ENCODE results near the gene RANBP1.

RANBP1 gene

GRCh38 chr22:20149257-20150250 is 33.6 kb downstream of the RANBP1 start:
- Mint-ChIP-seq H3K36me3 (ENCODE audit: low read depth) (no peaks in the 10 kb centered on the region), H3K27ac (no peak overlapping the region), H3K4me3 (no peak overlapping the region), H3K4me1 (peaks cover 5% of the 10 kb centered on the region), H3K27me3 (ENCODE audit: low read depth) (no peaks in the 10 kb centered on the region), H3K9me3 (no peaks in the 10 kb centered on the region)
- TF ChIP-seq CTCF (IDR thresholded peaks at IDR 0.05; ENCODE audit: unreplicated experiment in 3 of 3), result no peak

- H3K36me3 Mint-ChIP-seq (ENCODE audit: low read depth), result no peaks in the 10 kb centered on the region
- H3K4me3 Mint-ChIP-seq, result no peak within 1 kb of the TSS
- H3K9me3 Mint-ChIP-seq, result no peaks in the 10 kb centered on the region
- no peaks in the 10 kb centered on the region for H3K27me3 Mint-ChIP-seq (ENCODE audit: low read depth)
- TF ChIP-seq CTCF (IDR thresholded peaks at IDR 0.05; ENCODE audit: unreplicated experiment in 3 of 3), result no peak
- no peak within 1 kb of the TSS for H3K27ac Mint-ChIP-seq
- peaks cover 5% of the 10 kb centered on the region for H3K4me1 Mint-ChIP-seq
Observed at GRCh38 chr22:20150381-20151275, 34.7 kb downstream of the RANBP1 start, which contains the start of gene CCDC188. Gene CCDC188, minus strand, starts transcription at chr22:20151055. Its CDS starts 69 bp downstream, at chr22:20150986.

- H3K9me3 Mint-ChIP-seq, result no peaks in the 10 kb centered on the region
- no peaks in the 10 kb centered on the region for H3K27me3 Mint-ChIP-seq (ENCODE audit: low read depth)
- no peak for TF ChIP-seq CTCF (IDR thresholded peaks at IDR 0.05; ENCODE audit: unreplicated experiment in 3 of 3)
- no peak overlapping the region for H3K27ac Mint-ChIP-seq
- H3K4me1 Mint-ChIP-seq, result peaks cover 5% of the 10 kb centered on the region
- no peak overlapping the region for H3K4me3 Mint-ChIP-seq
- H3K36me3 Mint-ChIP-seq (ENCODE audit: low read depth), result no peaks in the 10 kb centered on the region
Observed at GRCh38 chr22:20151276-20151588, 35.3 kb downstream of the RANBP1 start.

- Mint-ChIP-seq H3K9me3 (no peaks in the 10 kb centered on the region), H3K36me3 (ENCODE audit: low read depth) (no peaks in the 10 kb centered on the region), H3K4me1 (no peaks in the 10 kb centered on the region), H3K4me3 (no peak overlapping the region), H3K27me3 (ENCODE audit: low read depth) (peaks cover 4% of the 10 kb centered on the region), H3K27ac (no peak overlapping the region)
- no peak for TF ChIP-seq CTCF (IDR thresholded peaks at IDR 0.05; ENCODE audit: unreplicated experiment in 3 of 3)
Observed at GRCh38 chr22:20152464-20152890, 36.6 kb downstream of the RANBP1 start.

GRCh38 chr22:20153945-20154344 is 38.0 kb downstream of the RANBP1 start:
- Mint-ChIP-seq H3K4me1 (no peaks in the 10 kb centered on the region), H3K27ac (no peak overlapping the region), H3K4me3 (no peak overlapping the region), H3K9me3 (no peaks in the 10 kb centered on the region), H3K36me3 (ENCODE audit: low read depth) (no peaks in the 10 kb centered on the region), H3K27me3 (ENCODE audit: low read depth) (peaks cover 4% of the 10 kb centered on the region)
- no peak for TF ChIP-seq CTCF (IDR thresholded peaks at IDR 0.05; ENCODE audit: unreplicated experiment in 3 of 3)

Measured in nephron (organoid).